ENCODE data around the gene RFX1.

DNA sequence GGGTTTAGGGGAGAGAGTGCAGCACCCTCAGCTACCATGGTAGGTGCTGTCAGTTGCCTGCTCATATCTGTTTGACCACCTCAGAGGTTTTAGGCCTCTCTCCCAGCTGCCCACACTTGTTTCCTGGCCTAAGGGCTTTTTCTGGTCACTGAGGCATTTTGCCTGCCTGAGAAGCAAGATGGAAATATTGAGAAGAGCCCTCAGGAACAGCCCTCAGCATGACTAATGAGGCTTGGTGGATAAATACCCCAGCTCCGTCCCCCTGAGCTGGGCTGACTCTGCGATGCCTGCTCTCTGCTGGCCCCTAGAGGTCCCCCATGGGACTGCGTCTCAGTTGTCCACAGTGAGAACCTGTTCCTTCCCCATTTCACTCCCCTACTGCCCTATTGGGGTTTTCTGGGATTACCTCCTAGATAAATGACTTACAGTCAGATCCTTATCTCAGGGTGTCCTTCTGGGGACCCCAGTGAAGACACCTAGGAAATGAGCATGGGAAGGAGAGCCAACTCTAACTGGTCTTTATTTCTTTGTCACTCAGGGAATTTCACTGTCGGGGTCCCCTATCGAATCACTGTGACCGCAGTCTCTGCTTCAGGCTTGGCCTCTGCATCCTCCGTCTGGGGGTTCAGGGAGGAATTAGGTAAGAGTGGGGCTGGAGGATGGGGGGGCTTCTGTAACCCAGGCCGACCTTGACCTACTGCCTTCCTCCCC, 42.5 kb upstream of the RFX1 start:
- TF ChIP-seq POLR2A (IDR thresholded peaks at IDR 0.05) (no peak), POLR2AphosphoS5 (IDR thresholded peaks at IDR 0.05) (no peak), EP300 (IDR thresholded peaks at IDR 0.05) (no peak)
- TF ChIP-seq, protein P1, sequence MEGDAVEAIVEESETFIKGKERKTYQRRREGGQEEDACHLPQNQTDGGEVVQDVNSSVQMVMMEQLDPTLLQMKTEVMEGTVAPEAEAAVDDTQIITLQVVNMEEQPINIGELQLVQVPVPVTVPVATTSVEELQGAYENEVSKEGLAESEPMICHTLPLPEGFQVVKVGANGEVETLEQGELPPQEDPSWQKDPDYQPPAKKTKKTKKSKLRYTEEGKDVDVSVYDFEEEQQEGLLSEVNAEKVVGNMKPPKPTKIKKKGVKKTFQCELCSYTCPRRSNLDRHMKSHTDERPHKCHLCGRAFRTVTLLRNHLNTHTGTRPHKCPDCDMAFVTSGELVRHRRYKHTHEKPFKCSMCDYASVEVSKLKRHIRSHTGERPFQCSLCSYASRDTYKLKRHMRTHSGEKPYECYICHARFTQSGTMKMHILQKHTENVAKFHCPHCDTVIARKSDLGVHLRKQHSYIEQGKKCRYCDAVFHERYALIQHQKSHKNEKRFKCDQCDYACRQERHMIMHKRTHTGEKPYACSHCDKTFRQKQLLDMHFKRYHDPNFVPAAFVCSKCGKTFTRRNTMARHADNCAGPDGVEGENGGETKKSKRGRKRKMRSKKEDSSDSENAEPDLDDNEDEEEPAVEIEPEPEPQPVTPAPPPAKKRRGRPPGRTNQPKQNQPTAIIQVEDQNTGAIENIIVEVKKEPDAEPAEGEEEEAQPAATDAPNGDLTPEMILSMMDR (IDR thresholded peaks at IDR 0.05): peak in 5 of 7 experiments; percentile 43 to 72 (median 58)
